Measurements from ENCODE around the gene OR2W3. TPM values are rescaled to one million over a fixed set of nuclear protein-coding genes. Genes with fewer than 3 reads are reported as not detected.

Gene OR2W3
- total RNA-seq, 1 experiment from 2014 or later, result not detected

DNA sequence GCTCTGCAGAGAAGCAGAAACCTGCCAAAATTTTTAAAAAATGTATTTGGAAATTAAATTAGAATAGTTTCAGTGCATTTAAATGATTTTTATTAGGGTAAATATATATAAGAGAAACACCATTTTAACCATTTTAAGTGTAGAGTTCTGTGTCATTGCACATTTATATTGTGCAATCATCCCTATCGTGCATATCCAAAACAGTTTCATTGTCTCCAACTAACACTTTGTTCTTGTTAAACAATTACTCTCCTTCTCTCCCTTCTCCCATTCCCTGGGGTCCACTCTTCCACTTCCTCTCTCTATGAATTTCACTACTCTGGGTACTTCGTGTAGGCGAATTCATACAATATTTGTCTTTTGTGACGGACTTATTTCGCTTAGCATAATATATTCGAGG is 47.2 kb downstream of the OR2W3 start:
- no peak for DNase-seq (ENCODE audit: unreplicated experiment)
- Mint-ChIP-seq H3K36me3 (ENCODE audit: insufficient read depth, unreplicated experiment) (no peaks in the 10 kb centered on the region), H3K4me3 (ENCODE audit: unreplicated experiment) (no peak overlapping the region), H3K27me3 (ENCODE audit: insufficient read depth, unreplicated experiment) (no peaks in the 10 kb centered on the region), H3K9me3 (ENCODE audit: unreplicated experiment) (peaks cover 19% of the 10 kb centered on the region), H3K27ac (ENCODE audit: low read depth, unreplicated experiment) (no peak overlapping the region), H3K4me1 (ENCODE audit: insufficient read depth, unreplicated experiment) (no peaks in the 10 kb centered on the region)
- BruUV-seq (replicated peaks), result no TSS peak
- TF ChIP-seq, protein P1, sequence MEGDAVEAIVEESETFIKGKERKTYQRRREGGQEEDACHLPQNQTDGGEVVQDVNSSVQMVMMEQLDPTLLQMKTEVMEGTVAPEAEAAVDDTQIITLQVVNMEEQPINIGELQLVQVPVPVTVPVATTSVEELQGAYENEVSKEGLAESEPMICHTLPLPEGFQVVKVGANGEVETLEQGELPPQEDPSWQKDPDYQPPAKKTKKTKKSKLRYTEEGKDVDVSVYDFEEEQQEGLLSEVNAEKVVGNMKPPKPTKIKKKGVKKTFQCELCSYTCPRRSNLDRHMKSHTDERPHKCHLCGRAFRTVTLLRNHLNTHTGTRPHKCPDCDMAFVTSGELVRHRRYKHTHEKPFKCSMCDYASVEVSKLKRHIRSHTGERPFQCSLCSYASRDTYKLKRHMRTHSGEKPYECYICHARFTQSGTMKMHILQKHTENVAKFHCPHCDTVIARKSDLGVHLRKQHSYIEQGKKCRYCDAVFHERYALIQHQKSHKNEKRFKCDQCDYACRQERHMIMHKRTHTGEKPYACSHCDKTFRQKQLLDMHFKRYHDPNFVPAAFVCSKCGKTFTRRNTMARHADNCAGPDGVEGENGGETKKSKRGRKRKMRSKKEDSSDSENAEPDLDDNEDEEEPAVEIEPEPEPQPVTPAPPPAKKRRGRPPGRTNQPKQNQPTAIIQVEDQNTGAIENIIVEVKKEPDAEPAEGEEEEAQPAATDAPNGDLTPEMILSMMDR (IDR thresholded peaks at IDR 0.05; ENCODE audit: unreplicated experiment), result no peak
- ChIA-PET POLR2A (interaction anchor here (1.5 kb wide), 1 partner anchor 20 kb away, joined by 5 read pairs; no protein-coding TSS in a partner anchor), CTCF (no interaction called here)
- intact Hi-C loops (cut with micrococcal nuclease), result no loop called here

Other genes with a start within 250 kb of the OR2W3 start
- not detected in 2 replicates for gene OR13G1, start 215.8 kb upstream of the OR2W3 start, total RNA-seq (2022)
- not detected in 2 replicates for gene OR6F1, start 178.9 kb upstream of the OR2W3 start, total RNA-seq (2022)
- not detected in 2 replicates for gene OR14K1, start 157.0 kb upstream of the OR2W3 start, total RNA-seq (2022)
- gene OR14A2, start 147.4 kb upstream of the OR2W3 start, total RNA-seq (2022), result not detected in 2 replicates
- not detected in 2 replicates for gene OR1C1, start 135.0 kb upstream of the OR2W3 start, total RNA-seq (2022)
- not detected in 2 replicates for gene OR14A16, start 71.5 kb upstream of the OR2W3 start, total RNA-seq (2022)
- gene OR11L1, start 53.7 kb upstream of the OR2W3 start, total RNA-seq (2022), result not detected in 2 replicates
- not detected in 2 replicates for gene TRIM58, start 38.4 kb upstream of the OR2W3 start, total RNA-seq (2022)
- gene OR2T8, start 24.7 kb downstream of the OR2W3 start, total RNA-seq (2022), result not detected in 2 replicates
- not detected in 2 replicates for gene OR2AJ1, start 29.3 kb downstream of the OR2W3 start, total RNA-seq (2022)
- gene OR2L8, start 53.3 kb downstream of the OR2W3 start, total RNA-seq (2022), result not detected in 2 replicates
- gene OR2AK2, start 69.6 kb downstream of the OR2W3 start, total RNA-seq (2022), result not detected in 2 replicates
- gene OR2L5, start 118.1 kb downstream of the OR2W3 start, total RNA-seq (2022), result not detected in 2 replicates
- gene OR2L2, start 134.5 kb downstream of the OR2W3 start, total RNA-seq (2022), result 0.19 and 0.34 TPM in 2 replicates
- gene OR2L3, start 151.2 kb downstream of the OR2W3 start, total RNA-seq (2022), result not detected in 2 replicates
- gene OR2L13, start 199.6 kb downstream of the OR2W3 start, total RNA-seq (2022), result not detected in 2 replicates
- not detected in 2 replicates for gene OR2M5, start 249.6 kb downstream of the OR2W3 start, total RNA-seq (2022)

Measured in MCF 10A (cell line).